Subcutaneous adipose tissue (tissue), 4 donors: Measurements from ENCODE around the gene HERPUD1. TPM values are rescaled to one million over a fixed set of nuclear protein-coding genes. Genes with fewer than 3 reads are reported as not detected.

Source experiments
- CTCF ChIP-seq: fragments of 450-650 bp; IDR thresholded peaks from one replicate; pipeline ENCODE4 v1.5.1; 2016; ENCODE audit warnings: low read depth, mild to moderate bottlenecking, control low read depth, antibody characterized with exemption, moderate library complexity
- total RNA-seq, 4 donors: library from RNA; depleted of rRNA; stranded (reverse); fragments of >200 nt; gene quantifications; one replicate each; pipeline ENCODE4 v1.1.0, GENCODE V29; 2016

HERPUD1 gene
- total RNA-seq, 4 donors from 2014 or later, result 134 to 230 (median 170) TPM

DNA sequence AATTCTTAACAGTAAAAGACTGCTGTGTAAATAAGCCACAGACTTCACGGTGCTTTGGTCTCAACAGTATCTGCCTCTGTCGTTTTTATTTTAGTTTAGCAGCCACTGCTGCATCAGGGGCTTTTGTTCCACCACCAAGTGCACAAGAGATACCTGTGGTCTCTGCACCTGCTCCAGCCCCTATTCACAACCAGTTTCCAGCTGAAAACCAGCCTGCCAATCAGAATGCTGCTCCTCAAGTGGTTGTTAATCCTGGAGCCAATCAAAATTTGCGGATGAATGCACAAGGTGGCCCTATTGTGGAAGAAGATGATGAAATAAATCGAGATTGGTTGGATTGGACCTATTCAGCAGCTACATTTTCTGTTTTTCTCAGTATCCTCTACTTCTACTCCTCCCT, 7.9 kb downstream of the HERPUD1 start:
- no peak for TF ChIP-seq CTCF

DNA sequence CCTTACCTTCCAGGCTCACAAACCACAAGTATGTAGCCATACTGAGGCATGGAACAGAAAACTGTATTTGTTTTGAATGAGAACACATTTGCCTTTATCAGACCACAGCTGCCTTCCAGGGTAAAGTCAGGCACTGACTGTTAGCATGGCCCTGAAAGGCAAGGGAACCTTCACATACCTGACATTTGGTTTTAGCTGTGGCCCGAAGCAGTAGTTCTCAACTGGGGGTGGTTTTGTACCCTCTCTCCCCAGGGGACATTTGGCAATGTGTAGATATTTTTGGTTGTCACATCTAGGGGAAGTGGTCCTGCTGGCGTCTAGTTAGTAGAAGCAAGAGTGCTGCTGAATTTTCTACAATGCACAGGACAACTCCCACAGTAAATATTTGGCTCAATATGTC, 9.2 kb downstream of the HERPUD1 start:
- TF ChIP-seq CTCF, result no peak

DNA sequence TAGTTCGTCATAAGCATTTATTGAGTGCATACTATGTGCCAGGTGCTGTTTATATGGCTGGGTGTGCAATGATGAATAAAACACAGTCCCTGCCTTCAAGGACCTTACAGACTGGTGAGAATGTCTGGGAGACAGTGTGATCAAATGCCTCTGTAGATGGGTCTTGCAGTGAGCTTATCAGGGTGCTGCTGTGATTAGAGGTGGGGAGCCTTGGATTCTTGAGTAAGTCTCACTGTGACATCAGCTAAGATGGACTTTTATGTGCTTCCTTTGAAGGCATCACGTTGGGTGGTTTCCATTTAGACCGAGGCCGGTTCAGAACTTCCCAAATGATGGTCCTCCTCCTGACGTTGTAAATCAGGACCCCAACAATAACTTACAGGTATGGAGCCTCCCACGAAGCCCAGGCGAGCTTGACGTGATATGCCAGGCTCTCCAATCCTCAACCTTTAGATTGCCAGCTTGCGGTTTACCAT, 10.0 kb downstream of the HERPUD1 start:
- TF ChIP-seq CTCF, result no peak

DNA sequence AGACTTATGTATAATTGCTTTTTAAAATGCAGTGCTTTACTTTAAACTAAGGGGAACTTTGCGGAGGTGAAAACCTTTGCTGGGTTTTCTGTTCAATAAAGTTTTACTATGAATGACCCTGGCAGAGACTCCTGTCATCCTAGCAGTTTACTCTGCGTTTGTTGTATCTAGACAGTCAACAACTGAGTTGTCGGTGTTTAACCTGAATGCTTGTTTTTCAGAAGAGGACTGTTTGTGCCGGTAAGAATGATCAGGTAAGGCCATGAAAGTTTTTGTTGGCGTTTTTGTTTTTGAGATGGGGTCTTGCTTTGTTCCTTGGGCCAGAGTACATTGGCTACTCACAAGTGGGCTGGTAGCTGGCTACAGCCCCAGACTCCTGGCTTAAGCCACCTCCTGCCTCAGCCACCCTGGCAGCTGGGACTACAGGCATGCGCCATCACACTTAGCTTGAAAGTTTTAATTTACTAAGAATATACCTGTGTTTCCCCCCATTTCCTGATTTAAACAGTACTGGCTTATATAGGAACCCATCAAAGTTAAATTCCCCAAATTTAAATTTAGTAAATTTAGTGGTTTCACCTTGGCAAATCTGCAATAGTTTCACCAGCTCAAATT, 11.9 kb downstream of the HERPUD1 start:
- no peak for TF ChIP-seq CTCF

DNA sequence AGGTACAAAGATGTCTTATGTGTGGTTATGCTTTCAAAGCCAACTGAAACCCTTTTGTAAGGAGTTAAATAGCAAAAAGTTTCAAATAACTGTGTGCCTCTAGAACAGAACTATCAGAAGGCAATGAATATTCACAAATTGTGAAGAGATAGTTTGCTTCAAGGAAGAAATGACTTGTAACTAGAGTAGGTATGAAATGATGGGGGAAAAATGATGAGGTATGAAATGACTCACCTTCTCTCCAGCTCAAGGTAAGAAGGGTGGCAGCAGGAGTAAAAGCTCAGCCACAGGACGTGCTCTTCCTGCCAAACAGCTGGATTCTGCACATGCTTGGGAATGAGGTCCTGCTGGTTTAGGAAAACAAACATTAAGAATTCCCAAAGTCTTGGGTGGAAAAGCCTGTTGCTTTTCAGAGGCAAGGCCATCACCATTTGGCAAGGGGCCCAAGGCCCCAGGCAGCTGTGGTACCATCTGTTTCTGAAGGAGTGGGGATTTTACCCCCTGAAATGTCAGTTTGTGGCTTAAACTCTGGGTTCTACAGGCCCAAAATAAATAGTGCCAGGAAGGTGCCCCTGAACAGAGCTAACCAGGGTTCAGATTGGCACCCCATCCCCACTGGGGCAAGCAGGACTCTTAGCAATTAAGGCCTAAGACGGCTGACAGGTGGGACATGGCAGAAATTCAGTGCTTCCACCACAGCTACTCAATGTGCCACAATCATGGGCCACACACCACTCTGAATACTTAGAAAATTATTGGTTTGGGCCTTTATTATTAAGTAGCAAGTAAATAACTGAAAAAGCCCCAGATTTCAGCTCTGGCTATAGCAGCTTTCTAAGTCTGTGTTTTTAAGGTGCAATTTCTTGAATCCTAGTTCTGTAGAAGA, 13.3 kb downstream of the HERPUD1 start:
- no peak for TF ChIP-seq CTCF

GRCh38 chr16:56945847-56946527, 14.0 kb downstream of the HERPUD1 start:
- TF ChIP-seq CTCF, result no peak
